Dermis microvascular lymphatic vessel endothelial cell (primary cell): Measurements from ENCODE around the gene FXYD4. TPM values are rescaled to one million over a fixed set of nuclear protein-coding genes. Genes with fewer than 3 reads are reported as not detected.
"Not testable (repeated sequence)": the region's sequence is repeated elsewhere in the genome, so short reads cannot be mapped to it uniquely, and the experiment has no call there.

Source experiments
- DNase-seq, 2 donors: peaks; one replicate each; pipeline versions ENCODE4 v3.0.0 to v3.0.0-alpha.2; 2010; ENCODE audit warnings: low read depth in 2 of 2
- total RNA-seq: library from RNA; depleted of rRNA; stranded (reverse); fragments of >200 nt; gene quantifications from 2 replicates; pipeline ENCODE4 v1.2.1, GENCODE V29; 2014

Gene FXYD4
- total RNA-seq, 1 donor from 2014 or later, result not detected

GRCh38 chr10:43375401-43376020 is 4.1 kb downstream of the FXYD4 start:
- DNase-seq, result no peak

- DNase-seq, result no peak
These were observed 4.7 kb downstream of the FXYD4 start for GRCh38 chr10:43376046-43376635.

GRCh38 chr10:43376828-43377423 is 5.5 kb downstream of the FXYD4 start:
- DNase-seq, result no peak

GRCh38 chr10:43377424-43377883 is 6.0 kb downstream of the FXYD4 start:
- DNase-seq, result no peak

- no peak for DNase-seq
These were observed 9.3 kb downstream of the FXYD4 start for GRCh38 chr10:43380610-43381222.

- DNase-seq, result no peak
These were observed 12.0 kb downstream of the FXYD4 start for GRCh38 chr10:43383204-43383971.

GRCh38 chr10:43384252-43385221 is 13.1 kb downstream of the FXYD4 start:
- no peak for DNase-seq

GRCh38 chr10:43385412-43386004 is 14.1 kb downstream of the FXYD4 start:
- DNase-seq, result no peak

GRCh38 chr10:43386549-43386948 is 15.1 kb downstream of the FXYD4 start:
- DNase-seq, result no peak

GRCh38 chr10:43386981-43387677 is 15.7 kb downstream of the FXYD4 start:
- DNase-seq, result no peak

- DNase-seq, result no peak
These were observed 16.2 kb downstream of the FXYD4 start for GRCh38 chr10:43387678-43388032.

- DNase-seq, result no peak
These were observed 18.4 kb downstream of the FXYD4 start for GRCh38 chr10:43389867-43390266.

GRCh38 chr10:43390333-43390732 is 18.9 kb downstream of the FXYD4 start:
- DNase-seq, result no peak

- peak in 1 of 2 donors; percentile 50 for DNase-seq
These were observed 19.3 kb downstream of the FXYD4 start for GRCh38 chr10:43390759-43391158.

GRCh38 chr10:43391496-43391895 is 20.1 kb downstream of the FXYD4 start:
- DNase-seq, result no peak

- no peak for DNase-seq
These were observed 21.3 kb downstream of the FXYD4 start for GRCh38 chr10:43392748-43393147.

GRCh38 chr10:43393186-43393585 is 21.8 kb downstream of the FXYD4 start:
- DNase-seq, result not testable (repeated sequence)

GRCh38 chr10:43393606-43394360 is 22.3 kb downstream of the FXYD4 start:
- no peak for DNase-seq

- no peak for DNase-seq
These were observed 23.4 kb downstream of the FXYD4 start for GRCh38 chr10:43394868-43395267.
